OCI-LY7 (cell line): ENCODE results near the gene MINDY4. TPM values are rescaled to one million over a fixed set of nuclear protein-coding genes. Genes with fewer than 3 reads are reported as not detected.

Experiments
- BruUV-seq: library from RNA; stranded (reverse); fragments of 400-500 nt; replicated peaks from 2 replicates; lab custom pipeline; 2021; lab: Mats Ljungman, UMichigan
- CTCF ChIA-PET: fragments of 300-600 bp; sonication (Branson Sonifier 250); formaldehyde crosslinking; loops from one replicate; lab custom pipeline; 2022; ENCODE audit warnings: antibody characterized with exemption; ENCODE audit not compliant: unreplicated experiment; lab: Charles Lee
- POLR2A ChIA-PET: fragments of 300-600 bp; sonication (Branson Sonifier 250); formaldehyde crosslinking; loops from one replicate; lab custom pipeline; 2022; ENCODE audit warnings: antibody characterized with exemption; lab: Charles Lee
- DNase-seq: peaks from one replicate; pipeline ENCODE4 v3.0.0-alpha.2; 2015; ENCODE audit warnings: low spot score
- H2AFZ ChIP-seq: fragments of 200-600 bp; sonication (generic), shearing (Covaris generic); 2 replicates; pipeline ENCODE4 v1.6.1; 2014; ENCODE audit warnings: mild to moderate bottlenecking, antibody characterized with exemption, low read length, moderate library complexity
- H3K27ac ChIP-seq: fragments of 200-600 bp; sonication (generic); 2 replicates; pipeline ENCODE4 v1.5.1; 2014; ENCODE audit warnings: mixed run types, low read depth, mild to moderate bottlenecking, moderate library complexity, low read length, inconsistent platforms; ENCODE audit not compliant: poor library complexity, severe bottlenecking
- H3K36me3 ChIP-seq: fragments of 200-600 bp; sonication (generic); 2 replicates; pipeline ENCODE4 v1.6.1; 2014; ENCODE audit warnings: mild to moderate bottlenecking, antibody characterized with exemption, low read length, moderate library complexity, mixed read lengths; ENCODE audit not compliant: insufficient read depth
- H3K4me1 ChIP-seq: fragments of 200-600 bp; sonication (generic); 2 replicates; pipeline ENCODE4 v1.5.1; 2014; ENCODE audit warnings: mild to moderate bottlenecking, low read length; ENCODE audit not compliant: insufficient read depth, poor library complexity, severe bottlenecking
- H3K4me2 ChIP-seq: fragments of 200-600 bp; sonication (generic); 2 replicates; pipeline ENCODE4 v1.6.1; 2014; ENCODE audit warnings: mild to moderate bottlenecking, low read length
- H3K4me3 ChIP-seq: fragments of 200-600 bp; sonication (generic); 2 replicates; pipeline ENCODE4 v1.5.1; 2014; ENCODE audit warnings: mild to moderate bottlenecking, low read depth, low read length; ENCODE audit not compliant: poor library complexity, severe bottlenecking
- H3K79me2 ChIP-seq: fragments of 200-600 bp; sonication (generic); 2 replicates; pipeline ENCODE4 v1.6.1; 2016; ENCODE audit warnings: low read depth, mild to moderate bottlenecking, low read length, moderate library complexity, mixed read lengths; ENCODE audit not compliant: insufficient read depth
- H3K9me2 ChIP-seq: fragments of 200-600 bp; sonication (generic); 2 replicates; pipeline ENCODE4 v1.6.1; 2016; ENCODE audit warnings: mild to moderate bottlenecking, low read length, mixed read lengths; ENCODE audit not compliant: insufficient read depth
- H3K9me3 ChIP-seq: fragments of 200-600 bp; sonication (generic); 2 replicates; pipeline ENCODE4 v1.6.1; 2014; ENCODE audit warnings: mild to moderate bottlenecking, mixed run types, low read length, mixed read lengths
- H4K20me1 ChIP-seq: fragments of 200-600 bp; sonication (generic); 2 replicates; pipeline ENCODE4 v1.6.1; 2014; ENCODE audit warnings: mild to moderate bottlenecking, antibody characterized with exemption, low read length, moderate library complexity, mixed read lengths; ENCODE audit not compliant: insufficient read depth
- EZH2phosphoT487 ChIP-seq: fragments of 200-600 bp; sonication (generic); IDR thresholded peaks from 2 replicates; pipeline ENCODE4 v1.6.1; 2018; ENCODE audit warnings: low read depth, borderline replicate concordance, mild to moderate bottlenecking, mixed run types, antibody characterized with exemption, low read length, moderate library complexity, mixed read lengths
- intact Hi-C: fragments of 100-400 bp; cut with micrococcal nuclease; formaldehyde crosslinking; loops from one replicate; pipeline ENCODE4 v1.10.0; 2022; ENCODE audit not compliant: unreplicated experiment
- total RNA-seq, 2 experiments: library from RNA; depleted of rRNA in 1 of 2; stranded (reverse); fragments of >200 nt in 1 of 2; shearing (Covaris generic) in 1 of 2; gene quantifications; 2 replicates each; pipeline ENCODE4 v1.2.3, GENCODE V29; 2014 to 2022
- TF ChIP-seq, protein P1 (sequence below): fragments of 200-600 bp; sonication (generic); conservative IDR thresholded peaks from 2 replicates; pipeline ENCODE4 v1.5.1; 2014; ENCODE audit warnings: mild to moderate bottlenecking, antibody characterized with exemption, low read length, moderate library complexity, mixed read lengths

MINDY4 gene
- total RNA-seq, 2 experiments from 2014 or later = 0.86 TPM; not detected in 1

DNA sequence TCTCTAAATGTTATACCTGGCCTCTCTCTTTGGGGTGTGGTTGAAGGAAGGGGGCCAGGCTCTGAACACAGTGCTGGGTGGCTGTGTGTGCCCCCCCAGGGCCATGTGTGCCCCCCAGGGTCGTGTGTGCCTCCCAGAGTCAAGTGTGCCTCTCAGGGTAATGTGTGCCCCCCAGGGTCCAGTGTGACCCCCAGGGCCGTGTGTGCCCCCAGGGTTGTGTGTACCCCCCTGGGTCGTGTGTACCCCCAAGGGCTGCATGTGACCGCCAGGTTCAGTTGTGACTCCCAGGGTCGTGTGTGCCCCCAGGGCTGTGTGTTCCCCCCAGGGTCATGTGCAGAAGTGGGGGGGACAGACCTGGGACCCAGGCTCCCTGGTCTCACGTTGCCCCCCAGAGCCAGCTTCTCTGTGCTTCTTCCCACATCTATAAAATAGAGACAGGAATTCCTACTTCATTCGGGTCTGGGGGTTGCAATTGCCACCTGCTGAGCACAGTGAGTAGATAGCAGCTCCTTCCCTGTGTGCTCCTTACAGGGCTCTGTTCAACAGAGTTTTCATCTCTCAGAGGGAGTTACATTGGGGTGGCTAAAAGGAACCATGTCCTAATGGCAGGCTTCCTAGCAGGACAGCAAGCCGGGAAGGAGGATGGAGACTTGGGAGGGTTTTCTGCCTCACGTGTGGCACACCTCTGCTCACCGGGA lies 99.8 kb downstream of the MINDY4 start:
- Histone ChIP-seq H3K4me2 (no peak overlapping the region), H3K9me2 (no peaks in the 10 kb centered on the region), H3K4me1 (no peaks in the 10 kb centered on the region), H3K27ac (no peak overlapping the region), H4K20me1 (no peaks in the 10 kb centered on the region), H3K36me3 (no peaks in the 10 kb centered on the region), H3K79me2 (no peaks in the 10 kb centered on the region), H3K4me3 (no peak overlapping the region), H2AFZ (no peak overlapping the region), H3K9me3 (no peaks in the 10 kb centered on the region)
- no TSS peak for BruUV-seq
- TF ChIP-seq, protein P1, sequence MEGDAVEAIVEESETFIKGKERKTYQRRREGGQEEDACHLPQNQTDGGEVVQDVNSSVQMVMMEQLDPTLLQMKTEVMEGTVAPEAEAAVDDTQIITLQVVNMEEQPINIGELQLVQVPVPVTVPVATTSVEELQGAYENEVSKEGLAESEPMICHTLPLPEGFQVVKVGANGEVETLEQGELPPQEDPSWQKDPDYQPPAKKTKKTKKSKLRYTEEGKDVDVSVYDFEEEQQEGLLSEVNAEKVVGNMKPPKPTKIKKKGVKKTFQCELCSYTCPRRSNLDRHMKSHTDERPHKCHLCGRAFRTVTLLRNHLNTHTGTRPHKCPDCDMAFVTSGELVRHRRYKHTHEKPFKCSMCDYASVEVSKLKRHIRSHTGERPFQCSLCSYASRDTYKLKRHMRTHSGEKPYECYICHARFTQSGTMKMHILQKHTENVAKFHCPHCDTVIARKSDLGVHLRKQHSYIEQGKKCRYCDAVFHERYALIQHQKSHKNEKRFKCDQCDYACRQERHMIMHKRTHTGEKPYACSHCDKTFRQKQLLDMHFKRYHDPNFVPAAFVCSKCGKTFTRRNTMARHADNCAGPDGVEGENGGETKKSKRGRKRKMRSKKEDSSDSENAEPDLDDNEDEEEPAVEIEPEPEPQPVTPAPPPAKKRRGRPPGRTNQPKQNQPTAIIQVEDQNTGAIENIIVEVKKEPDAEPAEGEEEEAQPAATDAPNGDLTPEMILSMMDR = no peak
- no peak for TF ChIP-seq EZH2phosphoT487
- DNase-seq = no peak
- intact Hi-C loops = no loop called here
- ChIA-PET POLR2A (no interaction called here), CTCF (interaction anchor here (0.6 kb wide), 1 partner anchor 269 kb away, joined by 3 read pairs; no protein-coding TSS in a partner anchor)

DNA sequence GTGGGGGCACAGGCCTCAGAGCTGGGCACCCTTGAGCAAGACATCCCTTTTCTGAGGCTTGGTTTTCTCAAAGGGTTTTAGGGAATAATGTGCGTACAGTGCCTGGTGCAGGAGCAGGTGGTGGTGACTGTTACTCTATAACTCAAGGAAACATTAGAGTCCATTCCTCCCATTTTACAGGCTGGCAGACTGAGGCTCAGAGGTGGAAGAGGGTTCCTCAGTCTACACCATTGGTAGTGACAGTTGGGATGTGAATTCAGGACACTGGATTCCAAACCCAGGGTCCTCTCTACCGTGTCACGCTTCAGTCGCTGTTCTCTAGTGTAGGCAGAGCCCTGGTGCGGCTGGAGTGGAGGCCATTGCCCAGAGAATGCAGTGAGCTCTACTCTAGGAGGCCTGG lies 100.4 kb downstream of the MINDY4 start:
- no peak for DNase-seq
- TF ChIP-seq EZH2phosphoT487 = no peak
- TF ChIP-seq, protein P1 = no peak
- H3K79me2 ChIP-seq = no peaks in the 10 kb centered on the region
- no peaks in the 10 kb centered on the region for H3K4me1 ChIP-seq
- H3K27ac ChIP-seq = no peak overlapping the region
- no peak overlapping the region for H3K4me3 ChIP-seq
- no peaks in the 10 kb centered on the region for H3K9me2 ChIP-seq
- no peak overlapping the region for H3K4me2 ChIP-seq
- ChIA-PET POLR2A (no interaction called here), CTCF (no interaction called here)
- H2AFZ ChIP-seq = no peak overlapping the region
- no peaks in the 10 kb centered on the region for H4K20me1 ChIP-seq
- intact Hi-C loops = no loop called here
- no TSS peak for BruUV-seq
- no peaks in the 10 kb centered on the region for H3K9me3 ChIP-seq
- H3K36me3 ChIP-seq = no peaks in the 10 kb centered on the region

DNA sequence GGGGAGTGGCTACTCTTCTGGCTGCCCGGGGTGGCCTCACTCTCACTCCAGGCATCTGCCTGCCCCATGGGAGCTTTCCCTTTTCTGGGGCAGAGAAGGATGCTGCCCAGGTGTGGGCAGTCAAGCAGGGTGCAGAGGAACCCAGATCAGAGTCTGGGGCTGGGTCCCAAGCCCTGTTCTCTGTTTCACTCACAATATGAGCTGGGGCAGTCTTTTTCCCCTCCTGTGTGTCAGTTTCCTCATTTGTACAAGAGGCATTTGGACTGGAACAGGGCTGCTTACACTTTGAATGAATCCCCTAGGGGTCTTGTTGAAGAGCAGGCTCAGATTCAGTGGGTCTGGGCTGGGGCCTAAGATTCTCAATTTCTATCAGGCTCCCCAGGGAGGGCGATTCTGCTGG lies 102.0 kb downstream of the MINDY4 start:
- no peaks in the 10 kb centered on the region for H3K4me1 ChIP-seq
- BruUV-seq = no TSS peak
- CTCF ChIA-PET = no interaction called here
- no peak for DNase-seq
- H3K36me3 ChIP-seq = no peaks in the 10 kb centered on the region
- no peak overlapping the region for H3K4me2 ChIP-seq
- H4K20me1 ChIP-seq = no peaks in the 10 kb centered on the region
- no peaks in the 10 kb centered on the region for H3K79me2 ChIP-seq
- H2AFZ ChIP-seq = no peak overlapping the region
- no peaks in the 10 kb centered on the region for H3K9me2 ChIP-seq
- no peak for TF ChIP-seq EZH2phosphoT487
- TF ChIP-seq, protein P1 = no peak
- intact Hi-C loops = no loop called here
- no peaks in the 10 kb centered on the region for H3K9me3 ChIP-seq
- H3K27ac ChIP-seq = no peak overlapping the region
- POLR2A ChIA-PET = no interaction called here
- H3K4me3 ChIP-seq = no peak overlapping the region
